Astrocyte (in vitro differentiated cells and primary cell): ENCODE results near the gene CCDC120. TPM values are rescaled to one million over a fixed set of nuclear protein-coding genes. Genes with fewer than 3 reads are reported as not detected.

Experiments
- DNase-seq: peaks from one replicate; pipeline ENCODE4 v3.0.0-alpha.2; 2010; ENCODE audit warnings: low read depth
- FAIRE-seq: peaks from 2 replicates; lab custom pipeline; 2011; peaks lifted over from hg19 to GRCh38; lab: Jason Lieb, UNC
- H2AFZ ChIP-seq: 2 replicates; pipeline ENCODE4 v1.6.0; 2012; ENCODE audit warnings: low read depth, low read length, inconsistent platforms
- H3K27ac ChIP-seq: 2 replicates; pipeline ENCODE4 v1.5.1; 2011; ENCODE audit warnings: low read depth, low read length, inconsistent platforms
- H3K27me3 ChIP-seq: 2 replicates; pipeline ENCODE4 v1.6.0; 2011; ENCODE audit warnings: low read length, inconsistent platforms; ENCODE audit not compliant: insufficient read depth
- H3K36me3 ChIP-seq: 2 replicates; pipeline ENCODE4 v1.5.1; 2011; ENCODE audit warnings: low read length, inconsistent platforms; ENCODE audit not compliant: insufficient read depth
- H3K4me1 ChIP-seq: 2 replicates; pipeline ENCODE4 v1.5.1; 2011; ENCODE audit warnings: low read length, inconsistent platforms; ENCODE audit not compliant: insufficient read depth
- H3K4me2 ChIP-seq: 2 replicates; pipeline ENCODE4 v1.6.0; 2012; ENCODE audit warnings: low read length, inconsistent platforms
- H3K4me3 ChIP-seq: 2 replicates; pipeline ENCODE4 v1.5.1; 2011; ENCODE audit warnings: low read depth, mild to moderate bottlenecking, low read length, inconsistent platforms; ENCODE audit not compliant: insufficient read depth
- H3K79me2 ChIP-seq: 2 replicates; pipeline ENCODE4 v1.6.0; 2012; ENCODE audit warnings: mild to moderate bottlenecking, low read length, inconsistent platforms; ENCODE audit not compliant: insufficient read depth
- H3K9ac ChIP-seq: 2 replicates; pipeline ENCODE4 v1.6.0; 2012; ENCODE audit warnings: mild to moderate bottlenecking, low read length, inconsistent platforms
- H3K9me3 ChIP-seq: 2 replicates; pipeline ENCODE4 v1.5.1; 2012; ENCODE audit warnings: low read depth, mild to moderate bottlenecking, low read length, inconsistent platforms; ENCODE audit not compliant: insufficient read depth
- H4K20me1 ChIP-seq: 2 replicates; pipeline ENCODE4 v1.6.0; 2012; ENCODE audit warnings: low read length, inconsistent platforms; ENCODE audit not compliant: insufficient read depth
- H3K27ac Mint-ChIP-seq: one replicate; pipeline ENCODE4 v1.8.0; 2021; ENCODE audit warnings: mild to moderate bottlenecking, mixed read lengths; ENCODE audit not compliant: unreplicated experiment
- H3K27me3 Mint-ChIP-seq: one replicate; pipeline ENCODE4 v1.8.0; 2021; ENCODE audit warnings: low read depth, mixed read lengths; ENCODE audit not compliant: unreplicated experiment
- H3K36me3 Mint-ChIP-seq: one replicate; pipeline ENCODE4 v1.8.0; 2021; ENCODE audit warnings: low read depth, mixed read lengths; ENCODE audit not compliant: unreplicated experiment
- H3K4me1 Mint-ChIP-seq: one replicate; pipeline ENCODE4 v1.8.0; 2021; ENCODE audit warnings: low read depth, mixed read lengths; ENCODE audit not compliant: unreplicated experiment
- H3K4me3 Mint-ChIP-seq: one replicate; pipeline ENCODE4 v1.8.0; 2021; ENCODE audit warnings: mild to moderate bottlenecking, moderate library complexity, mixed read lengths; ENCODE audit not compliant: unreplicated experiment
- H3K9me3 Mint-ChIP-seq: one replicate; pipeline ENCODE4 v1.8.0; 2021; ENCODE audit warnings: mild to moderate bottlenecking, mixed read lengths; ENCODE audit not compliant: unreplicated experiment
- EZH2 ChIP-seq: IDR thresholded peaks from 2 replicates; pipeline ENCODE4 v1.6.1; 2012; ENCODE audit warnings: mild to moderate bottlenecking, low read length, inconsistent platforms; ENCODE audit not compliant: insufficient read depth
- total RNA-seq: library from RNA; stranded (reverse); gene quantifications from 2 replicates; pipeline ENCODE4 v1.2.1, GENCODE V29; 2021
- TF ChIP-seq, protein P1 (sequence below): IDR thresholded peaks from 2 replicates; pipeline ENCODE4 v1.5.1; 2011; ENCODE audit warnings: low read depth, mild to moderate bottlenecking, inconsistent platforms, low read length, moderate library complexity; ENCODE audit not compliant: insufficient read depth

Gene CCDC120
- total RNA-seq, 1 donor from 2014 or later = 8.2 TPM

DNA sequence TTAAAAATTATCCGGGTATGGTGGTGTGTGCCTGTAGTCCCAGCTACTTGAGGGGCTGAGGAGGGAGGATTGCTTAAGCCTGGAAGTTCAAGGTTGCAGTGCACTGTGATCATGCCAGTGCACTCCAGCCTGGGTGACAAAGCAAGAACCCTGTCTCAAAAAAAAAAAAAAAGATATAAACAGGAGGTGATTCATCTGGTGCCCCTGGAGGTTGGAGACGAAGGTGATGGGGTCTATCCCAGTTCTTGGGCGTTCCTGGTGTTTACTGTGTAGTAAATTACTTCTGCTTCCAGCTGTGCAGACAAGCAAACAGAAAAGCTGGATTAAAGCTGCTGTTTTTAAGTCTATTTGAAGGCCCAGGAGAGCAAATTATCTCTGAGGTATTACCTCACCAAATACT lies 44.8 kb downstream of the CCDC120 start:
- no peak overlapping the region for H3K27ac ChIP-seq
- no peak overlapping the region for H2AFZ ChIP-seq
- no peaks in the 10 kb centered on the region for H3K27me3 ChIP-seq
- no peak overlapping the region for H3K4me3 ChIP-seq
- H3K4me3 Mint-ChIP-seq = no peak overlapping the region
- H3K36me3 Mint-ChIP-seq = no peaks in the 10 kb centered on the region
- H3K9me3 Mint-ChIP-seq = no peaks in the 10 kb centered on the region
- H3K4me2 ChIP-seq = no peak overlapping the region
- H3K4me1 ChIP-seq = no peaks in the 10 kb centered on the region
- H3K4me1 Mint-ChIP-seq = peaks cover 3% of the 10 kb centered on the region
- H3K79me2 ChIP-seq = no peaks in the 10 kb centered on the region
- H3K9ac ChIP-seq = no peak overlapping the region
- FAIRE-seq (no peak), DNase-seq (no peak)
- no peaks in the 10 kb centered on the region for H3K27me3 Mint-ChIP-seq
- no peaks in the 10 kb centered on the region for H3K9me3 ChIP-seq
- no peak for TF ChIP-seq EZH2
- TF ChIP-seq, protein P1, sequence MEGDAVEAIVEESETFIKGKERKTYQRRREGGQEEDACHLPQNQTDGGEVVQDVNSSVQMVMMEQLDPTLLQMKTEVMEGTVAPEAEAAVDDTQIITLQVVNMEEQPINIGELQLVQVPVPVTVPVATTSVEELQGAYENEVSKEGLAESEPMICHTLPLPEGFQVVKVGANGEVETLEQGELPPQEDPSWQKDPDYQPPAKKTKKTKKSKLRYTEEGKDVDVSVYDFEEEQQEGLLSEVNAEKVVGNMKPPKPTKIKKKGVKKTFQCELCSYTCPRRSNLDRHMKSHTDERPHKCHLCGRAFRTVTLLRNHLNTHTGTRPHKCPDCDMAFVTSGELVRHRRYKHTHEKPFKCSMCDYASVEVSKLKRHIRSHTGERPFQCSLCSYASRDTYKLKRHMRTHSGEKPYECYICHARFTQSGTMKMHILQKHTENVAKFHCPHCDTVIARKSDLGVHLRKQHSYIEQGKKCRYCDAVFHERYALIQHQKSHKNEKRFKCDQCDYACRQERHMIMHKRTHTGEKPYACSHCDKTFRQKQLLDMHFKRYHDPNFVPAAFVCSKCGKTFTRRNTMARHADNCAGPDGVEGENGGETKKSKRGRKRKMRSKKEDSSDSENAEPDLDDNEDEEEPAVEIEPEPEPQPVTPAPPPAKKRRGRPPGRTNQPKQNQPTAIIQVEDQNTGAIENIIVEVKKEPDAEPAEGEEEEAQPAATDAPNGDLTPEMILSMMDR = no peak
- no peak overlapping the region for H3K27ac Mint-ChIP-seq
- no peaks in the 10 kb centered on the region for H4K20me1 ChIP-seq
- H3K36me3 ChIP-seq = no peaks in the 10 kb centered on the region

DNA sequence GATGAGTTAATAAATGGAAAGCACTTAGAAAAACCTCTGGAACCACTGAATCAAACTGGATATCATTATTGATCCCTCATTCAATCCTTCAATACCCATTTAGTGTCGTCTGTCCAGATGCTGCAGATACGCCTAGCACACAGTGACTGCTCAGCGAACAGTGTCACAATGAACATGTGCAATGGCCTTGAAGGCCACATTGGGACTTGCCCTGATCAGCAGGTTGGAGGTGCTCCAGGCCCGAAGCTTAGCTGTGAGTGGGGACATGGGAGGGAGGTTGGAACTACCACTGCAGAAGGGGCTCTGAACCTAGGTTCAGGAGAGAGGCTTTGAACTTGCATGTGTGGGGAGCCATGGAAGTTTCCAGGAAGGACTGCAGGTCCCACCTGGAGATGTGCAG lies 47.5 kb downstream of the CCDC120 start:
- TF ChIP-seq, protein P1 = no peak
- TF ChIP-seq EZH2 = no peak
- Histone ChIP-seq H3K27me3 (no peaks in the 10 kb centered on the region), H3K4me1 (no peaks in the 10 kb centered on the region), H2AFZ (no peak overlapping the region), H3K4me3 (no peak overlapping the region), H3K27ac (no peak overlapping the region), H3K36me3 (no peaks in the 10 kb centered on the region), H3K9me3 (no peaks in the 10 kb centered on the region), H4K20me1 (no peaks in the 10 kb centered on the region), H3K9ac (no peak overlapping the region), H3K79me2 (no peaks in the 10 kb centered on the region), H3K4me2 (no peak overlapping the region)
- Mint-ChIP-seq H3K4me3 (no peak overlapping the region), H3K27ac (no peak overlapping the region), H3K36me3 (peaks cover 2% of the 10 kb centered on the region), H3K27me3 (no peaks in the 10 kb centered on the region), H3K4me1 (no peaks in the 10 kb centered on the region), H3K9me3 (no peaks in the 10 kb centered on the region)
- no peak for FAIRE-seq
- DNase-seq = no peak

DNA sequence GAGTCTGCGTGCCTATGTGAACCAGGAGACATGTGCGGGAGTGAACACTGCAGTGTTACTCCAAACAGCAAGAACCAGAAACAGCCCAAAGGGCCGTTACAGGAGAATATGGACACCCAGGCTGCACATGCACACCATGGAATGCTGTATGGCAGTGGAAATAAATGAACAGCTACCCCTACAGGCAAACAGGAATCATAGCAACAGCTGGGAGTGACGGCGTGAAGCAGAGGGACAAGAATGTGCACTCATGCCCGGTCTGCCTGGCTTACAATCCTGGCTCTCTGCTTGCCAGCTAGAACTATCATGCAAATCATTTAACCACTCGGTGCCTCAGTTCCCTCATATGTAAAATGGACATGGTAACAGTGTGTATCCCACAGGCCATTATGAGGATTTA lies 48.1 kb downstream of the CCDC120 start:
- H3K36me3 Mint-ChIP-seq = peaks cover 2% of the 10 kb centered on the region
- Histone ChIP-seq H3K27ac (no peak overlapping the region), H2AFZ (no peak overlapping the region), H3K4me3 (no peak overlapping the region), H3K4me2 (no peak overlapping the region), H3K4me1 (no peaks in the 10 kb centered on the region), H3K9ac (no peak overlapping the region), H3K79me2 (no peaks in the 10 kb centered on the region), H3K9me3 (no peaks in the 10 kb centered on the region), H3K27me3 (no peaks in the 10 kb centered on the region), H4K20me1 (no peaks in the 10 kb centered on the region), H3K36me3 (no peaks in the 10 kb centered on the region)
- H3K4me3 Mint-ChIP-seq = no peak overlapping the region
- H3K9me3 Mint-ChIP-seq = no peaks in the 10 kb centered on the region
- no peaks in the 10 kb centered on the region for H3K4me1 Mint-ChIP-seq
- H3K27ac Mint-ChIP-seq = no peak overlapping the region
- FAIRE-seq = no peak
- H3K27me3 Mint-ChIP-seq = no peaks in the 10 kb centered on the region
- no peak for TF ChIP-seq EZH2
- TF ChIP-seq, protein P1 = peak; percentile 52
- DNase-seq = peak; percentile 26
